C4-2B (cell line): ENCODE data around the gene WDR6.

Experiments used
- H3K27ac ChIP-seq: fragments of 450-650 bp; 2 replicates; pipeline ENCODE4 v1.5.1; 2017
- CTCF ChIP-seq: fragments of 450-650 bp; conservative IDR thresholded peaks from 2 replicates; pipeline ENCODE4 v1.5.1; 2017; ENCODE audit warnings: mild to moderate bottlenecking
- ZFX ChIP-seq: fragments of 450-650 bp; IDR thresholded peaks from 2 replicates; pipeline ENCODE4 v1.6.1; 2017

The WDR6 gene

GRCh38 chr3:48966876-48967361, 40.3 kb upstream of the WDR6 start:
- TF ChIP-seq CTCF (no peak), ZFX (no peak)
- no peak overlapping the region for H3K27ac ChIP-seq

GRCh38 chr3:48970586-48970985, 36.6 kb upstream of the WDR6 start:
- no peak for TF ChIP-seq CTCF
- TF ChIP-seq ZFX = no peak
- no peak overlapping the region for H3K27ac ChIP-seq

- TF ChIP-seq ZFX (no peak), CTCF (no peak)
- no peak overlapping the region for H3K27ac ChIP-seq
Observed at GRCh38 chr3:48974076-48974864, 32.9 kb upstream of the WDR6 start.

GRCh38 chr3:48979451-48979850, 27.7 kb upstream of the WDR6 start:
- TF ChIP-seq ZFX (no peak), CTCF (no peak)

GRCh38 chr3:48980295-48980694, 26.9 kb upstream of the WDR6 start:
- TF ChIP-seq CTCF (no peak), ZFX (no peak)
- H3K27ac ChIP-seq = no peak overlapping the region

More at GRCh38 chr3:48979451-48979850, 27.7 kb upstream of the WDR6 start:
- H3K27ac ChIP-seq = no peak overlapping the region

GRCh38 chr3:48982016-48982415, 25.2 kb upstream of the WDR6 start:
- no peak overlapping the region for H3K27ac ChIP-seq
- no peak for TF ChIP-seq CTCF
- no peak for TF ChIP-seq ZFX

- TF ChIP-seq ZFX (no peak), CTCF (no peak)
Observed at GRCh38 chr3:48982686-48983085, 24.5 kb upstream of the WDR6 start.

More at GRCh38 chr3:48982686-48983085, 24.5 kb upstream of the WDR6 start:
- no peak overlapping the region for H3K27ac ChIP-seq
